ENCODE results near the gene RNF152.

DNA sequence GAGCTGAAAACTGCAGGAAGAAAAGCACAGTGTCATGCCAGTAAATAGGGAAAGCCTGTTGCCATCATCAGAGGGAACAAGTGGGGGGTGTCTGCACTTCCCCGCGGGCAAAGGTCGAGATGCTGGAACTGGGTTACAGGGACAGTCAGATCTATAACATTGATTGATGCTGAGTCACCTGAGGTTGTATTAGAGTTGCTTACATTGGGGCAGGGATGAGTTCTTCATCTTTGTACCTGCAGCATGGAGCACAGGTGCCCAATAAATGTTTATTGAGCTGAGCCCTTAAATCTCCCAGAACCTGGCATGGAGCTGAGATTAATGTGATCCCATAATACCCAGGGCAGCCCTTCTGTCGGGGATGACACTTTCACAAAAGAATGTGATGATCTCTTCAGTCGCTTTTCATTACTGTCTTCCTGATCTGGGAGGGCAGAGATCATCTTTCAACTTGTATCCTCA is 5.9 kb upstream of the RNF152 start:
- TF ChIP-seq, protein P1, sequence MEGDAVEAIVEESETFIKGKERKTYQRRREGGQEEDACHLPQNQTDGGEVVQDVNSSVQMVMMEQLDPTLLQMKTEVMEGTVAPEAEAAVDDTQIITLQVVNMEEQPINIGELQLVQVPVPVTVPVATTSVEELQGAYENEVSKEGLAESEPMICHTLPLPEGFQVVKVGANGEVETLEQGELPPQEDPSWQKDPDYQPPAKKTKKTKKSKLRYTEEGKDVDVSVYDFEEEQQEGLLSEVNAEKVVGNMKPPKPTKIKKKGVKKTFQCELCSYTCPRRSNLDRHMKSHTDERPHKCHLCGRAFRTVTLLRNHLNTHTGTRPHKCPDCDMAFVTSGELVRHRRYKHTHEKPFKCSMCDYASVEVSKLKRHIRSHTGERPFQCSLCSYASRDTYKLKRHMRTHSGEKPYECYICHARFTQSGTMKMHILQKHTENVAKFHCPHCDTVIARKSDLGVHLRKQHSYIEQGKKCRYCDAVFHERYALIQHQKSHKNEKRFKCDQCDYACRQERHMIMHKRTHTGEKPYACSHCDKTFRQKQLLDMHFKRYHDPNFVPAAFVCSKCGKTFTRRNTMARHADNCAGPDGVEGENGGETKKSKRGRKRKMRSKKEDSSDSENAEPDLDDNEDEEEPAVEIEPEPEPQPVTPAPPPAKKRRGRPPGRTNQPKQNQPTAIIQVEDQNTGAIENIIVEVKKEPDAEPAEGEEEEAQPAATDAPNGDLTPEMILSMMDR (conservative IDR thresholded peaks at IDR 0.05; ENCODE audit: low read depth, low read length): no peak
- TF ChIP-seq EZH2 (IDR thresholded peaks at IDR 0.05; ENCODE audit: borderline replicate concordance, low read depth, low read length, poor library complexity, severe bottlenecking): no peak
